HepG2 (cell line): ENCODE data around the gene SHISA5.
A peak's percentile ranks its signal among the peaks of the same experiment; 100 is the strongest.

Source experiments
- CTCF ChIP-seq: sonication (generic); formaldehyde crosslinking; IDR thresholded peaks from 2 replicates; pipeline ENCODE4 v1.5.0; 2020; ENCODE audit warnings: mild to moderate bottlenecking, missing genetic modification reagents, moderate library complexity
- EHMT2 ChIP-seq: fragments of 200-600 bp; sonication (generic); IDR thresholded peaks from 2 replicates; pipeline ENCODE4 v1.7.0; 2017; ENCODE audit warnings: antibody characterized with exemption, low read depth, low read length, borderline replicate concordance
- GMEB1 ChIP-seq: sonication (generic); formaldehyde crosslinking; IDR thresholded peaks from 2 replicates; pipeline ENCODE4 v1.5.1; 2020; ENCODE audit warnings: missing genetic modification reagents, mild to moderate bottlenecking, borderline replicate concordance
- PCBP2 ChIP-seq: fragments of 200-400 bp; formaldehyde crosslinking; optimal IDR thresholded peaks from 2 replicates; pipeline ENCODE3; 2018; ENCODE audit warnings: low read length, low read depth; ENCODE audit not compliant: poor library complexity, severe bottlenecking
- USF2 ChIP-seq, 2 experiments: sonication (generic) in 1 of 2; formaldehyde crosslinking in 1 of 2; IDR thresholded peaks; 2 replicates each; pipeline versions ENCODE4 v1.5.1 to v1.6.1; 2011 to 2020; ENCODE audit warnings: borderline replicate concordance in 1 of 2, low read depth in 1 of 2, low read length in 1 of 2, mild to moderate bottlenecking in 1 of 2, missing genetic modification reagents in 1 of 2, moderate library complexity in 1 of 2
- ZNF280D ChIP-seq: sonication (generic); formaldehyde crosslinking; IDR thresholded peaks from 2 replicates; pipeline ENCODE4 v1.5.1; 2020; ENCODE audit warnings: mild to moderate bottlenecking, missing genetic modification reagents

- TF ChIP-seq CTCF (peak; percentile 24; the same call in 1 of the 2 replicates), USF2 (IDR thresholded peaks at IDR 0.05; ENCODE audit: low read depth, low read length) (no peak), USF2 (CRISPR knock-in tag; IDR thresholded peaks at IDR 0.05; ENCODE audit: borderline replicate concordance) (no peak), ZNF280D (CRISPR knock-in tag) (no peak), PCBP2 (no peak), GMEB1 (peak; percentile 29; the same call in 1 of the 2 replicates), EHMT2 (no peak)
Observed at GRCh38 chr3:48431224-48432029, 72.5 kb downstream of the SHISA5 start.
